ENCODE results near the gene SLC5A6.
A peak's percentile ranks its signal among the peaks of the same experiment; 100 is the strongest.

The SLC5A6 gene

DNA sequence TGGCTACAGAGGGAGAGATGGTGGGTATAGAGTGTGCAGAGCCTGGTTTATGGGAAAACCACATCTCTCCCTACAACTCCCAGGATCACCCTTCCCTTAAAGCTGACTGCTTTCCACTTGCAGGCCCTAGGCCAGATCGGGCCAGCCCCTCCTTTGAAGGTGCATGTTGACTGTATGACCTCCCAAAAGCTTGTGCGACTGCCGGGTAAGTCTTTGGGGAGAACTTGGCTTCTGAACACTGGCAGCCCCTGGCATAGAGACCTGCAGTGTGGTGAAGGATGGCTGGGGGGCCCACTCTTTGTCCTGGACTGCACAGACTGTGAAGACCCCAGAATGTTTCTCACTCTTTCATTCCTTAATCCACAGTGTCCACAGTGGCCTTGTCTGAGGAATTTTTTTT, 24.6 kb upstream of the SLC5A6 start:
- no peak for DNase-seq (ENCODE audit: low read depth)

DNA sequence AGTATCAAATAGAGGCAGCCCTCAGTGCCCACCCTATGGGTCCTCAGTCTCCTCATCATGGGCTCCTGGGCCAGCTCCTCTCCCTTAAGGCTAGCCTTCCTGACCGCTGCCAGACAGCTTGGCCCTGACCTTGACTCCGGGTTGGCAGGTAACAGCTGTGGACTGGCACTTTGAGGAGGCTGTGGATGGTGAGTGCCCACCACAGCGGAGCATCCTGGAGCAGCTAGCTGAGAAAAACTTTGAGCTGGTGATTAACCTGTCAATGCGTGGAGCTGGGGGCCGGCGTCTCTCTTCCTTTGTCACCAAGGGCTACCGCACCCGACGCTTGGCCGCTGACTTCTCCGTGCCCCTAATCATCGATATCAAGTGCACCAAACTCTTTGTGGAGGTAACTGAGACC, 24.1 kb upstream of the SLC5A6 start:
- no peak for DNase-seq (ENCODE audit: low read depth)

DNA sequence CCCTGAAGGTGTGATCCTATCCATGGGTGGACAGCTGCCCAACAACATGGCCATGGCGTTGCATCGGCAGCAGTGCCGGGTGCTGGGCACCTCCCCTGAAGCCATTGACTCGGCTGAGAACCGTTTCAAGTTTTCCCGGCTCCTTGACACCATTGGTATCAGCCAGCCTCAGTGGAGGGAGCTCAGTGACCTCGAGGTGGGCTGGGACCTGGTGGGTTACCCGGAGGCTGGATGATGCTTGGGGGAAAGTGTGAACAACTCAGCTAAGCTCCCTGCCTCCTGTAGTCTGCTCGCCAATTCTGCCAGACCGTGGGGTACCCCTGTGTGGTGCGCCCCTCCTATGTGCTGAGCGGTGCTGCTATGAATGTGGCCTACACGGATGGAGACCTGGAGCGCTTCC, 21.3 kb upstream of the SLC5A6 start:
- no peak for DNase-seq (ENCODE audit: low read depth)

DNA sequence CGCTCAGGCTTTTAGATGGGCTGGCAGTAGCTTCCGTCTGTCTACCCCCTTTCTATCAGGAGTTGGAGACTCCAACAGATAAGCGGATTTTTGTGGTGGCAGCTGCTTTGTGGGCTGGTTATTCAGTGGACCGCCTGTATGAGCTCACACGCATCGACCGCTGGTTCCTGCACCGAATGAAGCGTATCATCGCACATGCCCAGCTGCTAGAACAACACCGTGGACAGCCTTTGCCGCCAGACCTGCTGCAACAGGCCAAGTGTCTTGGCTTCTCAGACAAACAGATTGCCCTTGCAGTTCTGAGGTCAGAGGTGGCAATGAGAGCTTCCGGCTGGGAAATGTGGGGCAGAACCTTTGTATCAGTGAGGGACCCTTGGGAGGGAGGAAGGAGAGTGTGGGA, 19.9 kb upstream of the SLC5A6 start:
- DNase-seq (ENCODE audit: low read depth): no peak

DNA sequence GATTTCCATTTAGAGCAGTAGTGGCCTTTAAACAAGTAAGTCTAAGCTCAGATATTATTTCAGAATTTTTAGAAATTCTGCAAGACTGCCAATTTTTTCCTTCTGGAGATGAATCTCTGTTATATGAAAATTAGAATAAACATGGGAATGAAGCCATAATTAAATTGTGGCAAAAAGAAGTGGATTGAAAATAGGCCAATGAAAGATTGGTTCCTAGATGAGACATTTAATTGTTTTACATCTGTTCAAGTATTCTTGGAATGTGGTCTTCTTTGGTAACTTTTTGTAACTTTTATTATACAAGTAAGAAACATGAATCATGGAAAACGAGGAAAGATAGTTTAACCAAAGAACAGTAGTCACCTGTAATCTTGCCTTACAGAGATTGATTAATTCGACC, 15.4 kb upstream of the SLC5A6 start:
- DNase-seq (ENCODE audit: low read depth): no peak

DNA sequence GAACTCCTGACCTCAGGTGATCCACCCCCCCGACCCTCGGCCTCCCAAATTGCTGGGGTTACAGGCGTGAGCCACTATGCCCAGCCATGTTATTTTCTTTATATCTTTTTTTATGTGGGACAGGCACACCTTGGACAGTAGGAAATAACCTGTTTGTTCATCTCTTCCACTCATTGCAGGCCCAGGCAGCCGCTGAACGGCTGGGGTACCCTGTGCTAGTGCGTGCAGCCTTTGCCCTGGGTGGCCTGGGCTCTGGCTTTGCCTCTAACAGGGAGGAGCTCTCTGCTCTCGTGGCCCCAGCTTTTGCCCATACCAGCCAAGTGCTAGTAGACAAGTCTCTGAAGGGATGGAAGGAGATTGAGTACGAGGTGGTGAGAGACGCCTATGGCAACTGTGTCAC, 13.5 kb upstream of the SLC5A6 start:
- DNase-seq (ENCODE audit: low read depth): no peak

DNA sequence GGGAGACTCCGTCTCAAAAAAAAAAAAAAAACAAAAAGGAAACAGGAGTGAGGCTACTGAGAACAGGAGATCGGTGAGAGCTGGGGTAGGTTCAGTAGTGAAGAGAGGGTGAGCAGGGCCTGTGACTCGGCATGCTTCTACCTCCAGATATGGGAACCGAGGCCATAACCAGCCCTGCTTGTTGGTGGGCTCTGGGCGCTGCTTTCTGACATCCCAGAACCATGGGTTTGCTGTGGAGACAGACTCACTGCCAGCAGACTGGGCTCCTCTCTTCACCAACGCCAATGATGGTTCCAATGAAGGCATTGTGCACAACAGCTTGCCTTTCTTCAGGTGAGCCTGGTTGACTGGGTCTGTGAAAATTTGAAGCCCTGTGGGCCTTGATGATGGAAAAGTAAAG, 11.3 kb upstream of the SLC5A6 start:
- no peak for DNase-seq (ENCODE audit: low read depth)

DNA sequence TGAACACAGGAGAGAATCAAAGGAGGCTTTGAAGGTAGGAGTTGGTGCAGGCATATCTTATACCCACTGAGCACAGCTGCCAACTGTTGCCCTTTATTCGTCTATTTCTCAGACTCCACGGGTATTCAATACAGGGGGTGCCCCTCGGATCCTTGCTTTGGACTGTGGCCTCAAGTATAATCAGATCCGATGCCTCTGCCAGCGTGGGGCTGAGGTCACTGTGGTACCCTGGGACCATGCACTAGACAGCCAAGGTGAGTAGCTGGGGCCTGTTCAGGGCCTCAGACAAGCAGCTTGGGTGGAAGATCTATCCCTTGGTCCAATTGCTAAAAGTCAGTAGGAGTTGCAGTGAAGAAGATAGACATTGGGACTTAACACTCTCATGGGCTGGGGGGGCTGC, 10.3 kb upstream of the SLC5A6 start:
- no peak for DNase-seq (ENCODE audit: low read depth)

DNA sequence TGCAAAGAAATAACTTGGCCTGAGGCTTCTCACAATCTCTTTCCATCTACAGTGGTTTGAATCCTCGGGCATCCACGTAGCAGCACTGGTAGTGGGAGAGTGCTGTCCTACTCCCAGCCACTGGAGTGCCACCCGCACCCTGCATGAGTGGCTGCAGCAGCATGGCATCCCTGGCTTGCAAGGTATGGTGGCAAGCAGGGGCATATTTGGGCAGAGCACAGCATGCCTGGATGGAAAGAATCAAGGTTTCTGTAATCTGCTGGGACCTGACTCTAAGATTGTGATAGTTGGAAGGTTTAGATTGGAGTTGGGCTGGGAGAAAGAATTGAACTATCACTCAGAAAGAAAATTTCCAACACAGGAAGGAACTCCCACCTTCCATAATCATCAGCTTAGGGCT, 9.1 kb upstream of the SLC5A6 start:
- no peak for DNase-seq (ENCODE audit: low read depth)

DNA sequence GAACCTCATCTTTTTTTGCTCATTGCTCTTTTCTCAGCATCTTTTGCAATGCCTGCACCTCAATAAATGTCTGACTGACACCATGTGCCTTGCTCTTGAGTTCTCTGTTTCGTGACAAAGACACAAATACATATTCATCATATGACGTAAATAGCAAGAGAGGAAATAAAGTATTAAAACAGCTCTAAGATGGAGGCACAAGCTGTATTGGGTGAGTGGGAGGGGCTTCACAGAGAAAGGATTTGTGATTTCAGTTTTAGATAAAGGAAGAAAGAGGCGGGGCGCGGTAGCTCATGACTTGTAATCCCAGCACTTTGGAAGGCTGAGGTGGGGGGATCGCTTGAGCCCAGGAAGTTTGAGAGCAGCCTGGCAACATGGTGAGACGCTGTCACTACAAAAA, 8.0 kb upstream of the SLC5A6 start:
- DNase-seq (ENCODE audit: low read depth): no peak

DNA sequence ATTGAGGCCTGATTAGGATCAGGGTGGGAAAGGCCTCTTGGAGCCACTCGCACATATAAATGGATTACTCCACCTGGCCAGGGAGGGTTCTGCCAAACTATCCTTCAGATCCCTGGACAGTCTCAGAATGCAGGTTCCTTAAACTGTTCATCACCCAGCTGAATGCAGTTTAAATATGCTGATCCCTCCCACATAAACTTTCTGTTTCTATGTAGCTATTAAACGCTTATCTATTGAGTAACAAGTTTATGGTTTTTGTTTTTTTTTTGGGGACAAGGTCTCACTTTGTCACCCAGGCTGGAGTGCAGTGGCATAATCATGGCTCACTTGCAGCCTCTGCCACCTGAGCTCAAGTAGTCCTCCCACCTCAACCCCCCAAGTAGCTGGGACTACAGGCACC, 7.0 kb upstream of the SLC5A6 start:
- DNase-seq (ENCODE audit: low read depth): no peak

DNA sequence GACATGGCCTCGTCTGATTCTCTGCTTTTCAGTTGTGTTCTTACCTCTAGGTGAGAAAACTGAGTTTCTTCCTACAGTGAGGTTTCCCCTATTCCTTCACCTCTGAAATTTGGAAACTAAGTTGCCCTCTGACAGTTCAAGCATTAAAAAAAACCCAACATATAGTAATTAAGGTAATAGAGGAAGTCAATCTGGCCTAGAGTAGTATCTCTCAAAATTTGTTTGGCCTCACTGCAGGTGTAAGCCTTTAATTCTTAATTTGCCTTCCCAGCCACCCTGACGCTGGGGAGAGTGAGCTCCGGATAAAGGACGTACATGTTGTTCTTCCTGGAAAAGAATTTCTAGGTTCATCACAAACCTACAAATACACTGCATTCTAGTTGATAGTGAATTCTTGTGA, 6.5 kb upstream of the SLC5A6 start:
- no peak for DNase-seq (ENCODE audit: low read depth)

DNA sequence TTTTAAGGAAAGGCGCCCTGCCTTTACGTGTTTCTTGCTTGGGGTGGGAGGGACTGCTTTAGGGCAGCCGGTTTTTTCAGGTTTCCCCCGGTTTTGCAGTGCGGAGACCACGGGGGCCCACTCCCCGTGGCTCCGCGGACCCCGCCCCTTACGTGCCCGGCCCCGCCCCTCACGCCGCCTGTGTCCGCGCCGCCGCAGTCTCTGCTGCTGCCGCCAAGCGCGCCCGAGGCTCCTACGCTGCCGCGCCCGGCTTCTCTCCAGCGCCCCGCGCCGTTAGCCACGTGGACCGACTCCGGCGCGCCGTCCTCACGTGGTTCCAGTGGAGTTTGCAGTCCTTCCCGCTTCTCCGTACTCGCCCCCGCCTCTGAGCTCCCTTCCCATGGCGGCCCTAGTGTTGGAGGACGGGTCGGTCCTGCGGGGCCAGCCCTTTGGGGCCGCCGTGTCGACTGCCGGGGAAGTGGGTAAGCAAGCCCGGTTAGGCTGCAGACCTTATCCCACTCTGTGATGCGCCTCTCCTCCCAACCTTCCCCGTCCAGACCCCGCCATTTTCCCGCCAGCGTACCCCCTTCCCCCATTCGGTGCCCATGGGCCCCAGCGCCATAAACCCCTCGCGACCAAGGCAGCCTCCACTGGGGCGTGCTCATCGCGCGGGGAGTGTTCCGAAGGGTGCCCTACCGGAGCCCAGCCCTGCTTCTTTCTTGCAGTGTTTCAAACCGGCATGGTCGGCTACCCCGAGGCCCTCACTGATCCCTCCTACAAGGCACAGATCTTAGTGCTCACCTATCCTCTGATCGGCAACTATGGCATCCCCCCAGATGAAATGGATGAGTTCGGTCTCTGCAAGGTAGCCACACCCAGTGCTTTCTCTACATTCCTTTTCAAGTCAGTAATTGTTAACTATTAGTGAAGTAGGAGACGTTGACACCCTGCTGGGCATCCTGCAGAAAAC, 5.4 kb upstream of the SLC5A6 start, which contains the start of gene CAD:
TSS of gene CAD (plus strand) at position 197 of the 949 bp plus-strand sequence. CDS start at position 380, 183 bp downstream.
- DNase-seq (ENCODE audit: low read depth): peak; percentile 82

DNA sequence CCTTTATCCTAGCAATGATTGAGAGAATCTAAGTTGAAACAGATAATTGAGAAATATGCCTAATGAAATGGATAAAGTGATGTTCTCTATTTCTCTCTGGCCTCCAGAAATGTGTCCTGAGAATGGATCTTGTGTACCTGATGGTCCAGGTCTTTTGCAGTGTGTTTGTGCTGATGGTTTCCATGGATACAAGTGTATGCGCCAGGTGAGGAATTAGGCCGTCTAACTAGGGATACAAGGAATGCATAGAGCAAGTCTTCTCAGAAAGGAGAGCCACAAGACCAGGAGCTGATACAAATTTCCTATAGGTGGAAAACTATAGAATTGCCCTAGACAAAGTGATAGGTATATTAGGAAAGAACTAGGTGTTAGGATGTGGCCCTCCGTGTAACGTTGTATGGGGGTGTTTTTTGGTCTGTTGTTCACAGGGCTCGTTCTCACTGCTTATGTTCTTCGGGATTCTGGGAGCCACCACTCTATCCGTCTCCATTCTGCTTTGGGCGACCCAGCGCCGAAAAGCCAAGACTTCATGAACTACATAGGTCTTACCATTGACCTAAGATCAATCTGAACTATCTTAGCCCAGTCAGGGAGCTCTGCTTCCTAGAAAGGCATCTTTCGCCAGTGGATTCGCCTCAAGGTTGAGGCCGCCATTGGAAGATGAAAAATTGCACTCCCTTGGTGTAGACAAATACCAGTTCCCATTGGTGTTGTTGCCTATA, 4.5 kb upstream of the SLC5A6 start:
- DNase-seq (ENCODE audit: low read depth): no peak

DNA sequence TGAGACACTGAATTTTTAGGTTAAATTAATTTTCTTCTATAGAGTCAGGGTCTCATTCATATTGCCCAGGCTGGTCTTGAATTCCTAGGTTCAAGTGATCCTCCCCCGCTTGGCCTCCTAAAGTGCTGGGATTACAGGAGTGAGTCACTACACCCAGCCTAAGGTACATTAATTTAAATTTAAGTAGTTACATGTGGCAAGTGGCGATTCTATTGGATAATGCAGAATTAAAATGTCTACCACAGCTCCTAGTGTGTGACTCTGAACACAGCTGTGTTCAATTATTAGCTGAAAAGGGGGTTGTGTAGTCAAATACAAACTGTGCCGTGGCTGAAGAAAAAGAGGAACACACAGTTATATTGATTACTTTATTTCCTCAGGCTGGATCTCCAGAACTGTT, 2.9 kb upstream of the SLC5A6 start:
- no peak for DNase-seq (ENCODE audit: low read depth)

DNA sequence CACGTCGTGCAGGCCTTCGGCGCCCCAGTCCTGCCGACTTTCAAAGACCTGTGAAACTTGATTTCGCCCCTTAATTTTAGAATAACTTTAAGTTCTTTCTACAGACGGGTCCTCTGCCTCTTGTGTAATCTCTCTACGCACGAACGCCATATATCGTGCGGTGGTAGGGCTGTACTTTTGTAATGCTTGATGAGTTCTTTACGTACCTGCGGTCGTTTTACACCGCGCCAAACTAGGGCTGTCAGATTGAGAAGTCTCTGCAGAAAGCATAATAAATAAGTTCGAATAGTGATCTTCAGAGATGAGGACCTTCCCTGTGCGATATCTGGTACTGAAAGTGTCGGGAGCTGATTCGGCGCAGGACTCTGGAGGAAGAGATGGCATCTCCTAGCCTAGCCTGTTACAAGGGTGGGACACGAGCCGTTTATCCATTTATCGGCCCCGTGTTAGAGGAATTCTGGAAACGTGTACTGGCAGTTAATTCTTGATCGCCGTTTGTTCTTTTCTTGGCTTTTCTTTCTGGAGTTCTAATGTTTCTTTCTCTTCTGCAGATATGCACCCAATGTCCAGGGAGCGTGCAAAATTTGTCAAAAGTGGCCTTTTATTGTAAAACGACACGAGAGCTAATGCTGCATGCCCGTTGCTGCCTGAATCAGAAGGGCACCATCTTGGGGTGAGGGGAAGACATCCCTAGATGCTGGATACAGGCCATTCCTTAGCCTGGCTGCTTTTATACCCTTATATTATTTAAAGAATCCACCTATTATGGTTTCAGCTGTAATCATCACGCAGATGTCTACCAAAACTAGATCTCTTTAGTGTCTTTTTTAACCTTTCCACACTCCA, 781 bp upstream of the SLC5A6 start:
- peak; percentile 19 for DNase-seq (ENCODE audit: low read depth)

DNA sequence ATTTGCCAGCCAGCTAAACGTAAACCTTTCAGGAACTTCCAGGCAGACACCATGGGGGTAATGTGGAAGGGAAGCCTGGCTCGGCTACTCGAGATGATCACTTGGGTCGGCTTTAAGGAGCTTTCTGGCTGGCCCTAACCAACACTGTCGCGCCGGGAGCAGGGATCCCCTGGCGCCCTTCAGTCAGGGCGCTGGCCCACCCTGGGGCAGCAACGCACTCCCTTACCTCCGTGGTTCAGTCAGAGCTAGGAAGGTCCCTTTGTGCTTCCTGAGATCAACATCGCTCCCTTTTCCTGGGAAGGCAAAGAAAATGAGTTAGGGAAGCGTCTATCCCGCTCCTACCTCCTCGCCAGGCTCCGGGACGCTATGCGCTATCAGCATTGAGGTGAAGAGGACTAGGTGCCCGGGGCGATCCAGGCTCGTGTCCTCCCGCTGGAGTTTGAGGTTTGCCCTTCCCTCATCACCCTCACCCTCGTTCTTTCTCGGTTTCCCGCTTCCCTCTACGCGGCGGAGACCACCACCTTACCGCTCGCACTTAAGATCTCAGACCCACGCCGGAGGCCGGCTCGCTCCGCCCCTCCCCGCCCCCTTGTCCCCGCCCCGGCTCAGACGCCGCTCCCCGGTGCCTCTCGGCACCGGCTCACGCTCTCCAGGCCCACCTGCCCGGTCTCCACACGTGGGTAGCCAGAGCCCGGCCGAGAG, 676 bp downstream of the SLC5A6 start:
- no peak for DNase-seq (ENCODE audit: low read depth)

DNA sequence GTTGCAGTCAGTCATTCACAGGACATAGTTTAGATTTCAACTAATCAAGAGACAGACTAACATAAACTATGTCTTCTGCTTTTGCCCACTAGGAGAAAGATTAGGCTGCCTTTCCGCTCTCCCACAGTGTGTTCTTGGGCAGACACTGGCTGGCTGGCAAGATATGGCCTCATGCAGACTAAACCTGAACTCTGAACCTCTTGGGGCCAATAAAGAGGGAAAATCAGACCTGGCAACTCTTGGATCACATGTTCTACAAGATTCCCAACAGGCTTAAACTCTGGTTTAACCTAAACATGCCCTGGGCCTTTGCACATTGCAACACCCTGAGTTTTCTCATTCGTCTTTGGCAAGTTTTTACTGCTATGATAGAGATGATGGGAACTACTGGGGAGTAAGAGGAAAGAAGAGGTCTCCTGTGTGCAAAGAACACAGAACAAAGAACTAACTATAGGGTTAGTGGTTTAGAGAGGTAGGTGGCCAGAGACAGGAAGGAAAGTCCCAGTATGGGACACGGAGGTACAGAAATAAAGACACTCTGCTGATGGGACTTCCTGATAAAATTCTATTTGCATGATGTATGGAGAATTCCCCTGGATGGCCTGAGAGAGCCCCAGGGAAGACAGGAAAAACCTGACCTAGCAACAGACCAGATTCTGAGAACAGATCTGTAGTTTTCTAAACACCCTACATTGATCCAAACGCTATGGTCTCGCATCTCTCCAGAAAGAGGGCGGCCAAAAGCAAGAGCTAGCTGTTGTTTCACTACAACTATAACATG, 2.3 kb downstream of the SLC5A6 start:
- no peak for DNase-seq (ENCODE audit: low read depth)

DNA sequence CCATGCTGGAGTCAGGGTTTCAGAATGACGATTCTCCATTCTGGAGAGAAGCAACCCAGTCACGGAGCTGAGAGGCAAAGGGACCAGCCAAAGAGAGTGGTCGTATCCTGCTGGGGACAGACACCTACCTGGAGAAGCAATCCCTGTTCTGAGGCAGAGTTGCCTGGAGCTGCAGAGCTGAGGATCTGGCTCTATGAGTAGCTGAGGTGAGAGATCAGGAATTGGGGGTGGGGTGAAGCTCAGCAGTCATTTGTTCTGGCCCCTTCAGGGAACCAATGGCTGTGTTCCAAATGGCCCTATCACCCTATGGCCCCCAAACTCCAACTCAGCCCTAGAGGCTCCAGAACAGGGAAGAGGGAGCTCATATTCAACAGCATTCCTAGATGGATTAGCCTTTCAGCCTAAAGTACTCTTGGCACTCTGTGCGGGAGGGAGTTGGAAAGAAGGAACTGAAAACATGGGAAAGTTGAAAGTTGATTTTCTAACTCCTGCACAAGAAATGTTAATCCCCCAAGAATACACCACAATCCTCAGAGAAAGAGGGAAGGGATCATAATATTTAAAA, 3.5 kb downstream of the SLC5A6 start:
- DNase-seq (ENCODE audit: low read depth): no peak

DNA sequence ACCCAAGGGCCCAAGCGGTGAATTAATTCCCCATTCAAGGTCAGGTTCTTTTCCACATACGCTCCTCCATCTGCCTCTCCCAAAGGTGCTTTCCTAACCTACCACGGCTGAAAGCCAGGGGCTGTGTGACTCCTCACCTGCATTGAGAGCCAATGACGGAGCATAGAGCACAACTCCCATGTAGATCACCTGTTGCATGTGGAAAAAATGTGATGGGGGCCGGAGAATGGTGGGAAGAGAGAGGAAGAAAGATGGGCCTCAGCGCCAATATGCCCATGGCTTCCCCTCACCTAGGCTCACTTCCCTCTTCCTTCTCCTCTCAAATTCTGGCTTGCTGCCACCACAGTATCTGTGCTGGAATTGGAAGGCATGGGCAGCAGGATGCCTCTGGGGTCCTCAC, 5.7 kb downstream of the SLC5A6 start:
- DNase-seq (ENCODE audit: low read depth): no peak

DNA sequence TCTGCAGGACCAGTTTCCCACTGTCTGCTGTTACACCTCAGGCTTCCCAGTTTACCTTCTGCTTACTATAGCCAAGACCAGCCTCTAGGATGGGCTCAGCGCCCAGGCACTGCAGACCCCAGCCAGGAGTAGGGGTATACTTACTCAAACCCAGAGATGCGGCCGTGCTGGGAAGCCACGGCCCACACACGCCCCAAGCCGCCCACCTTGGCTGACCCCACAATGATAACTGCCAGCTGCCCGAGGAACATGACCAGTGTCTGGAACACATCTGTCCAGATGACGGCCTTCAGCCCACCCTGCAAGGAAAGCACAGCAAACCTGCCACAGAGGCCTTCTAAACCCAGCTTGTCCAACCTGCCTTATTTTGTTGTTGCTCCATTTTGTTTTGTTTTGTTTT, 6.9 kb downstream of the SLC5A6 start:
- DNase-seq (ENCODE audit: low read depth): no peak

Data from activated T-helper 9 cell treated with anti-CD3 and anti-CD28 coated beads, Interleukin-2, amount 50 U/mL, for 16 hours (primary cell).